Activated CD4-positive, alpha-beta T cell treated with anti-CD3 and anti-CD28 coated beads for 48 hours (primary cell): ENCODE data around the gene ADPRHL1.
A peak's percentile ranks its signal among the peaks of the same experiment; 100 is the strongest.
"Not testable (repeated sequence)": the region's sequence is repeated elsewhere in the genome, so short reads cannot be mapped to it uniquely, and the experiment has no call there.

Experiments
- DNase-seq: peaks from one replicate; pipeline ENCODE4 v3.0.0-alpha.2; 2020

The ADPRHL1 gene

GRCh38 chr13:113454936-113455335 lies 1.6 kb upstream of the ADPRHL1 start:
- no peak for DNase-seq

DNA sequence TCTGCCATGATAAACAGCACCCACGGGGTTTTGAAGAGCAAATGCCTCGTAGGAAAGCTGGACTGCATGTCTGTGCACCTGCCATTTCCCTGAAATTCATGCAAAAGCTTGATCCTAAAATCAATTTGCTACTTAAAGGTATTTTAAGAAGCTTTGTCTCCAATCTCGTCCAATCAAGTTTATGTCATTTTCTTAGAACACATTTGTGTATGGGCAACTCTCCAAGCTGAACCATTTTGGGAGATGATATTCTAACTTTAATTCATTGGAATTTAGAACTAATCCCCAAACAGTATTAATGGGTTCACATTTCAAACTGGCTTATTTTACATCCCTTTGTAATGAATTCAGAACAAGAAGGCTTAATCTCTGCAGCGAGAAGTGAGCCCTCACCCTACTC lies 822 bp downstream of the ADPRHL1 start:
- DNase-seq, result no peak

DNA sequence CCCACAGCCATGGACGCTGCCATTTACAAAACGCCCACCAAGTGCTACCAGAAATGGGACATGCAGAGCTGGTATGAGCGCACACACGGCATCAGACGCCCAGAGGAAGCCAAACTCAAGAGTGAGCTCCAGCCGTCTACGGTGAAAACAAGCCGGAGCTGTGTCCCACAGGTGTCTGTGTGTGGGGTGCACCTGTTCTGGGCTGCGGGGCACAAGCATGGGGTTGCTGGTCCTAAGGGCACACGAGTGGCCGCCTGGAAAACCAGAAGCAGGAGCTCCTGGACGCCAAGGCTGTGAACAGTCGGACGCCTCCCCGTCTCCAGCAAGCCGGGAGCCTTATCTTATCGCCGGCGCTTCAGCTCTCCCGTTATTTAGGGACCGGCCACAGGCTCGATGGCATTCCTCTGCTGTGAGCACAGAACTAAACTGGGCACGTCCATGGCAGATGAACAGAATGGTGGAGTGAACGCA lies 1.3 kb downstream of the ADPRHL1 start:
- no peak for DNase-seq

- not testable (repeated sequence) for DNase-seq
Observed at GRCh38 chr13:113450861-113451620, 2.2 kb downstream of the ADPRHL1 start.

DNA sequence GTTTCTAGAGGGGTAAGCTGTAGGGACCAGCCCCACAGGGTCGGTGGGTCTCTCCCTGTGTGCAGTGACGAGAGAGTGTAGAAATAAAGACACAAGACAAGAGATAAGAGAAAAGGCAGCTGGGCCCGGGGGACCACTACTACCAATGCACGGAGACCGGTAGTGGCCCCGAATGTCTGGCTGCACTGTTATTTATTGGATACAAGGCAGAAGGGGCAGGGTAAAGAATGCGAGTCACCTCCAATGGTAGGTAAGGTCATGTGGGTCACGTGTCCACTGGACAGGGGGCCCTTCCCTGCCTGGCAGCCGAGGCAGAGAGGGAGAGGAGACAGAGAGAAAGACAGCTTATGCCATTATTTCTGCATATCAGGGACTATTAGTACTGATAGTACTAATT lies 2.9 kb downstream of the ADPRHL1 start:
- DNase-seq, result not testable (repeated sequence)

GRCh38 chr13:113449693-113450347 lies 3.5 kb downstream of the ADPRHL1 start:
- DNase-seq, result no peak

DNA sequence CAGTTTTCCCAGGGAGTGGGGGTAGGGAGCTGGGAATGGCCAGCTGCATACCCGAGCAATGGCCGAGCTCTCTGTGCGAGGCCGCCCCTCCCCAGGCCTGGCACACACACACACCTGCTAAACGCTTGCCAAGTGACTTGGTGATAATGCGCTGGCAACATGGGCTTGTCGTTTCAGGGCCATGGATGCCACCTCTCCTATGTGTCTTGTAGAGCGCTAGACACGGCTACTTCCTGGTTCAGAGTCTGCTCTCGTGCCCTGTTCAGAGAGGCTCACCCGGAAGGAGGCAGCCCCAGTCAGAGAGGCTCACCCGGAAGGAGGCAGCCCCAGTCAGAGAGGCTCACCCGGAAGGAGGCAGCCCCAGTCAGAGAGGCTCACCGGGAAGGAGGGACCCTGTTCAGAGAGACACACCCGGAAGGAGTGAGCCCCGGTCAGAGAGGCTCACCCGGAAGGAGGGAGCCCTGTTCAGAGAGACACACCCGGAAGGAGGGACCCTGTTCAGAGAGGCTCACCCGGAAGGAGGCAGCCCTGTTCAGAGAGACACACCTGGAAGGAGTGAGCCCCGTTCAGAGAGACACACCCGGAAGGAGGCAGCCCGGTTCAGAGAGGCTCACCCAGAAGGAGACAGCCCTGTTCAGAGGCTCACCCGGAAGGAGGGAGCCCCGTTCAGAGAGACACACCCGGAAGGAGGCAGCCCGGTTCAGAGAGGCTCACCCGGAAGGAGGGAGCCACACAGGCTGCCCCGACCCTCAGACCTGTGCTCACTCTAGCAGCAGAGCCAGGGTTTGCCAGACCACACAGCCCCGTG lies 4.2 kb downstream of the ADPRHL1 start:
- peak; percentile 18 for DNase-seq

DNA sequence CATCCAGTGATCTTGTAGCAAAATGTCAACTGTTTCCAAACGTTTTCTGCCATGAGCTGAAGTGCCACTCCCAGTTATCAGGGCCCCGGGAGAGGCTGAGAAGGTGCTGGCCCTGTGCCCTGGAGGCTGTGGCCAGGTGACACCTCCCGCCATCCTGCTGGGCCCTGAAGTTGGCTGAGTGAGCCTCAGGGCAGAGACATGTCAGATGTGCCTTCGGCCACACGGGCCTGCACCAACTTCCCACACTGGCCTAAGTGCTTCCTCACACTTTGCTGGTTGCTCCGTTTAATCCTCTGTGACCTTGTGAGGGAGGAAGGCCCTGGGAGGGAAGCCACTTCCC lies 4.8 kb downstream of the ADPRHL1 start:
- DNase-seq, result no peak

GRCh38 chr13:113447596-113447995 lies 5.7 kb downstream of the ADPRHL1 start:
- no peak for DNase-seq

- no peak for DNase-seq
Observed at GRCh38 chr13:113446488-113446854, 6.8 kb downstream of the ADPRHL1 start.

DNA sequence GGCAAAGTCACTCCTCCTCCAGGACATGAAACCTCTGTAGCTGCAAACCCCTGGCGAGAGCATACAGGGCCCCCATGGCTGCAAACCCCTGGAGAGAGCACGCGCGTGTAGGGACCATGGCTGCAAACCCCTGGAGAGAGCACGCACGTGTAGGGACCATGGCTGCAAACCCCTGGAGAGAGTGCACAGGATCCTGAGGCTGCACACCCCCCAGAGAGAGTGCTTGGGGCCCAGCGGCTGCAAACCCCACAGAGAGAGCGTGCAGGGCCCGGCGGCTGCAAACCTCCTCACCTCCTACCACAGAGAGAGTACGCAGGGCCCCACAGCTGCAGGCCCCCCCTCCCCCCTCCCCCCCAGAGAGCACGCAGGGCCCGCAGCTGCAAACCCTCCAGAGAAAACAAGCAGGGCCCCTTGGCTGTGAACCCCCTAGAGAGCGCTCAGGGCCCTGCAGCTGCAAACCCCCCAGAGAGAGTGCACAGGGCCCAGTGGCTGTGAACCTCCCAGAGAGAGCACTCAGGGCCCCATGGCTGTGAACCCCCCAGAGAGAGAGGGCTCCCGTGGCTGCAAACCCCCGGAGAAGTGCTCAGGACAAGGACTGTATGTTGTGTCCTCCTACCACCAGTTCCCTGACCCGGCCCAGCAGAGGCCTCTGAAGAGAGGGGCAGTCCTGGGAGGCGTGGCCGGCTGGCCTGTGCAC lies 7.3 kb downstream of the ADPRHL1 start:
- DNase-seq, result no peak

DNA sequence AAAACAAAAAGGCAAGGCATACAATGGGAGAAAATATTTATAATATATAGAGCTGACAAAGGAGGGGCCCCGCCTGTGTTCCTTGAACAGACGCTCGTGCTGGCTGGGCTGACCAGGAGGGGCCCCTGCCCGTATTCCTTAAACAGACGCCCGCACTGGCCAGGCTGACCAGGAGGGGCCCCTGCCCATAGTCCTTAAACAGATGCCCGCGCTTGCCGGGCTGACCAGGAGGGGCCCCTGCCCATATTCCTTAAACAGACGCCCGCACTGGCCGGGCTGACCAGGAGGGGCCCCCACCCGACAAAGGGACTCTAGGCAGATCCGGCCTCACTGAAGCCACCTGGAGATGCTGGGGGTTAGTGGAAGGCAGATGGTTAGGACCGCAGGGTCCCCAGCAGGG lies 9.3 kb downstream of the ADPRHL1 start:
- DNase-seq, result no peak

- DNase-seq, result no peak
Observed at GRCh38 chr13:113442985-113443362, 10.3 kb downstream of the ADPRHL1 start.

GRCh38 chr13:113442354-113442984 lies 10.8 kb downstream of the ADPRHL1 start:
- DNase-seq, result no peak

GRCh38 chr13:113441661-113442060 lies 11.6 kb downstream of the ADPRHL1 start:
- no peak for DNase-seq

DNA sequence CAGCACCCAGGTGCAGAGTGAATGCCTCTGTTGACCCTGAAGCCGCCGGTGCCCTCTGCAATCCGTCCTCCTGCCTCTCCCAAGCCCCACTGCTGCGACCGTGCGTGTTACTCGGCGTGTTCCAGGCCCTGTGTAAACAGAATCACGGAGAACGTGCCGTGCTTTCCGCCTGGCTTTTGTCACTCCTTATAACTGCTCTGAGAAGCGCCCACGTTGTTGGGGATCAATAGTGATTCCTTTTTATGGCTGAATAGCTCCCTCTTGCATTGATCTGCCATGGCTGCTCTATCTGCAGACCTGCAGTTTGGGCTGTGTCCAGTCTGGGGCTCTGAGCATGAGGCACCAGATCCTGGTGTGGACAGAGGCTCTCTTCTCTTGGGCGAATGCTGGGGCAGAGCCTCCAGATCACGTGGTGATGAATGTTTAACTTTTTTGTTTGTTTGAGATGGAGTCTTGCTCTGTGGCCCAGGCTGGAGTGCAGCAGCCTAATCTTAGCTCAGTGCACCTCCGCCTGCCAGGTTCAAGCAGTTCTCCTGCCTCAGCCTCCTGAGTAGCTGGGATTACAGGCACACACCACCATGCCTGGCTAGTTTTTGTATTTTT lies 15.8 kb downstream of the ADPRHL1 start:
- no peak for DNase-seq

- DNase-seq, result not testable (repeated sequence)
Observed at GRCh38 chr13:113436866-113437265, 16.4 kb downstream of the ADPRHL1 start.

GRCh38 chr13:113435907-113436306 lies 17.4 kb downstream of the ADPRHL1 start:
- not testable (repeated sequence) for DNase-seq

GRCh38 chr13:113433391-113433916 lies 19.8 kb downstream of the ADPRHL1 start:
- DNase-seq, result no peak

- no peak for DNase-seq
Observed at GRCh38 chr13:113432506-113433270, 20.6 kb downstream of the ADPRHL1 start.

GRCh38 chr13:113431171-113431570 lies 22.1 kb downstream of the ADPRHL1 start:
- DNase-seq, result no peak
